ENCODE measurements around the gene HOXC5.
A peak's percentile ranks its signal among the peaks of the same experiment; 100 is the strongest.

HOXC5 gene

DNA sequence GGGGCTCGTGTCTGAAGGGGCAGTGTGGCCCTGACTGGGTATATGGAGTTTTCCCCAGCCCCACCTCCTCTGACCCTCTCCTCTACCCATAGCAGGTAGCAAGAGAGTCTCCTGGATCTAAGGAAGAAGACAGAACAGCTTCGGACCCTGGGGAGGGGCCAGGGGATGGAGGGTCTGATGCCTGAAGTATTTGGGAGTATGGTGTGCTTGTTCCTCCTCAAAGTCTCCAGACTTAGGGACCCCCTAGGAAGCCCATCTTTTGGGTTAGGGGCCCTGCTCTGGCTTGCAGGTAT is 24.6 kb upstream of the HOXC5 start:
- no peak for DNase-seq

DNA sequence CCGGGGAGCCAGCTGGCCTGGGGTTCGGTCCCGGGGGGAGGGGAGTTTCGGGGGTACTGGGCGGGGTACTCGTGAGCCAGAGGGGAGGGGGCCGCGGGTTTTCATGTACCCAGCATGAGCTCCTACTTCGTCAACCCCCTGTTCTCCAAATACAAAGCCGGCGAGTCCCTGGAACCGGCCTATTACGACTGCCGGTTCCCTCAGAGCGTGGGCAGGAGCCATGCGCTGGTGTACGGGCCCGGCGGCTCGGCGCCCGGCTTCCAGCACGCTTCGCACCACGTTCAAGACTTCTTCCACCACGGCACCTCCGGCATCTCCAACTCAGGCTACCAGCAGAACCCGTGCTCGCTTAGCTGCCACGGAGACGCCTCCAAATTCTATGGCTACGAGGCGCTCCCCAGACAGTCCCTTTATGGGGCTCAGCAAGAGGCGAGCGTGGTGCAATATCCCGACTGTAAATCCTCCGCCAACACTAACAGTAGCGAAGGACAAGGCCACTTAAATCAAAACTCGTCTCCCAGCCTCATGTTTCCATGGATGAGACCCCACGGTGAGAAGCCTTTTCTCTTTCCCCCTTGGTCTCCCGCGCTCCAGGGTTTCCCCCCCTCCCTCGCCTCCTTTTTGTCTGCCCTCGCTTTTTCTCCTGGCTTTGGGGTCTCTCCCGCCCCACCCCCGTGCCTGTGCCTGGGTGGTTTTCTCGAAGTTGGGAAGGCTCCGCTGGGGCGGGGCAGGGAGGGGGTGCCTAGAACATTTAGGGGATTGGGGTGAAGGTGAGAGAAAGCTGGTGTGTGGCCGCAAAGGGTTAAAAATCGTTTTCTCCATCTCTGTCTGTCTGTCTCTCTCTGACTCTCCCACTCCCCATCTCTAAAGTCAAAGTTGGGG is 23.4 kb upstream of the HOXC5 start:
- no peak for DNase-seq

DNA sequence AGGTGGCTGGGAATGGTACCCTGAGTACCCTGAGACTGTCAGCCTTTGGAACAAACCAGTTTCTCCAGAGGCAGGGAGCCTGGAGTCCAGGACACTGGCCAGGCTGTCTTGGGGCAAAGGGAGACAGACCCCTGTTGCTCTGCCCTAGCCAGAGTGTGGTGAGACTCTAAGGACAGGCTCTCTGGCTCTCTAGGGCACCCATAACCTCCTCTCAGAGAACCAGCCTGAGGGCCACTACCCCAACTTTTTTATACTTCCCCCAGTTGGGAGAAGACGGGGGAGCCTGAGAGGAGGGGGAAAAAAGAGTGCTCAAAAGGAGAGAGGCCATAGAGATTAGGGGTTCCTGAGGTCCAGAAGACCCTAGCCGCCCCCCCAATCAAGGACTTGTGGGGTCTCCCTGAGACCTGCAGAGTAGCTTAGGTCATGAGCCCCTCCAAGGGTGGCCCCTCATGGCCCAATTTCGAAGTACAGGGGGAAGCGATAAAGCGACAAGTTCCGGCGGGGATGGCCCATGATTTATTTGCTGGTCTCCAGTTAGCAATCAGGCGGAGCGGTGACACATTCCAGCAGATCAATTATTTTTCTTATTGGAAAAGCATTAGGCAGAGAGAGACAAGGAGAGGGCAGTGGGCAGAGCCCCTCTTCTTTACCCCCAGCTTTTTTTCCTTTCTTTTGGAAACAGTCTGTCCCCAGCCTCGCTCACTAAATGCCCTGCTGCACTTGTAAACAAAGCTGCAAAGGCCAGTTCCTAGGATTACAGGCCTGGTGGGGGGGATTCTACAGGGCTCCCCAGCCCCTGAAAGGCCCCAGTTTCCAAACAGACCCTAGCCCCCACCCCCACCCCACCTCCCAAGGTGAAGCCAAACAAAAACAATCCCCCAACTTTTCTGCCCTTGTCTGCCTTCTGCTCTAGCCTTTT is 22.5 kb upstream of the HOXC5 start:
- DNase-seq = no peak

DNA sequence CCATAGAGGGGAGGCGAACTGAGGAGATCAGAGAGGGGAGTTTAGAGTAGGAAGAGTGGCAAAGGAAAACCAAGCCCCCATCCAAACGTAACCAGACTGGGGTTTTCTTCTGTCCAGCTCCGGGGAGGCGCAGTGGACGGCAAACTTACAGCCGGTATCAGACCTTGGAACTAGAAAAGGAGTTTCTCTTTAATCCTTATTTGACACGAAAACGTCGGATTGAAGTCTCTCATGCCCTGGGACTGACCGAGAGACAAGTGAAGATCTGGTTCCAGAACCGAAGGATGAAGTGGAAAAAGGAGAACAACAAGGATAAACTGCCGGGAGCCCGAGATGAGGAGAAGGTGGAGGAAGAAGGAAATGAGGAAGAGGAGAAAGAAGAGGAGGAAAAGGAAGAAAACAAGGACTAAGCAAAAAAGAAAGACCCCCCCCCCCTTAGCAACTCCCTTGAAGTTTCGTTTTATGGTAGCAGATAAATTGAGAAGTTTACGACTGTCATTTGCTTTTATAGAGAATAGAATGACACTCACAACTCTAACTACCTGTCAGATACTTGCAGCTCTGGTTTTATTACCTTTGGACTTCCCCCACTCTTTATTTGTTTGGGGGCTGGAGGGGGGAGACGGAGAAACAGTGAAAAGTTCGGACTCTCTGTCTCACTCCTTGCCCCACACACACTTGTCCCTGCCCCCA is 21.7 kb upstream of the HOXC5 start:
- no peak for DNase-seq

DNA sequence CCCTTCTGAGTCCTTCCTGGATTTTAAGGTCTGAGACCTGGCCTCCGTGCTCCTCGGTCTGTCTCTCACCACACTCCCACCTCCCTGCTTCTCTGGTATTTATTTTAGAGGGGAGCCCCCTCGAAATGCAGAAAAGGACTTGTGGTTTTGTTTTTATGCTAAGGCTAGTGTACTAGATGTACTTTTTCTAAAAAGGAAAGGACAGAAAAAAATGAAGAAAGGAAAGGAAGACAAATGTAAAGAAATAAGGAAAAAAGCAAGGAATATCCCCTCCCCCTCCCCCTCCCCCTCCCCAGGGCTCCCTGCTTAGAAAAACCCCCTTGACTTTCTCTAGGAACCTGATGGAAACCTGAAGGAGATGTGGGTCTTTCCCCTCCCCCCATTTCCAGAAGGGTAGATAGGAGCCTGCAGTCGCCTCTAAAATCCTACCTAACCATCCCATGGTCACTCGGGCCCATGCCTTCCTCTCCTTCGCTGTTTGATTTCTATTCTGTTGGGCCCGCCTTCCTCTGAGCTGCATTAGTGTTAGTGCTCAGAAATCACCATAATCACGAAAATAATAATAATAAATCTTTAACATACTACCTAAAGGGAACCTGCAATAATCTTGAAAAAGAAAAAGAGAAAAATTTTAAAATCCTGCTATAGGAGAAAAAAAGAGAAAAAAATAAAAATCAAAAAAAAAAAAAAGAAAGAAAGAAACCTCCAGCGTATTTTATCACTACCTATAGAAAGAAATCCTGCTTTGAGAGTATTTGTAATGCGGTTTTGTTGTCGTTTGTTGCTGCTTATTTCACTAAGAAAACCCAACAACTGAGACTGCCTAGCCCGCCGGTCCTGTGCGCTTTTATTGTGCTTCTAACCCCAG is 21.0 kb upstream of the HOXC5 start:
- DNase-seq = no peak

DNA sequence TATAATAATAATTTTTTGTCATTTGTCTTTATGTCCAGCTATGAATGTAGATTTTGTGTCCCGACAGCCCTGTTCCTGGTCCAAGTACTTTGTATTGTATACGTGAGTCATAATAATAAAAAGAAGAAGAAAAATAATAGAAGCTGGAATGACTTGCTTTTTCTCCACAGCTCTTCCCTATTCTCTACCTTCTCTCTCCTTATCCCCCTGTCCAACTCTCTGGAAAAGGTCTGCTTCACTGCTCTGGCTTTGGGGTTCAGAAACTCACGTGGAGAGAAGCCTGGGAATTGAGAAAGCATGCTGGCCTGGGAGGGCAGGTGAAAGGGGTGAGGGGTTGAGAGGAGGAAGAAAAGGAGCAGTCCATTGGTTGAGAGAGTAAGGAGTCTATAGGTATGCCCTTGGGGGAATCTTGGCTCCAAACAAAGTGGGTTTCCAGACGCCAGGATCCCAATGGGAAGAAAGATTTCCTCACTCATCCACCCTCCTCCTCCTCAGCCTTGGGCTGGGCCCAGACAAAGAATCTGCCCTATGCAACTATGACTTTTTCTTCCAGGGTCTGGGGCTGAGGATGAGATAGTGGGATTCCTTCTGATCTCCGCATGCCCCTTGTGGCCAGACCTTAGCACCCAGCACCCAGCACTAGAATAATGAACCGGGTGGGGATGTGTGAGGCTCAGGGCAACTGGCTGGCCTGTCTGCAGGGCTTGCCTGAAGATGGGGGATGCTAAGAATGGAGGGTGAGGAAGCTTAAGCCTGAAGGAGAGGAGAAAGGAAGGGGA is 20.0 kb upstream of the HOXC5 start:
- no peak for DNase-seq

DNA sequence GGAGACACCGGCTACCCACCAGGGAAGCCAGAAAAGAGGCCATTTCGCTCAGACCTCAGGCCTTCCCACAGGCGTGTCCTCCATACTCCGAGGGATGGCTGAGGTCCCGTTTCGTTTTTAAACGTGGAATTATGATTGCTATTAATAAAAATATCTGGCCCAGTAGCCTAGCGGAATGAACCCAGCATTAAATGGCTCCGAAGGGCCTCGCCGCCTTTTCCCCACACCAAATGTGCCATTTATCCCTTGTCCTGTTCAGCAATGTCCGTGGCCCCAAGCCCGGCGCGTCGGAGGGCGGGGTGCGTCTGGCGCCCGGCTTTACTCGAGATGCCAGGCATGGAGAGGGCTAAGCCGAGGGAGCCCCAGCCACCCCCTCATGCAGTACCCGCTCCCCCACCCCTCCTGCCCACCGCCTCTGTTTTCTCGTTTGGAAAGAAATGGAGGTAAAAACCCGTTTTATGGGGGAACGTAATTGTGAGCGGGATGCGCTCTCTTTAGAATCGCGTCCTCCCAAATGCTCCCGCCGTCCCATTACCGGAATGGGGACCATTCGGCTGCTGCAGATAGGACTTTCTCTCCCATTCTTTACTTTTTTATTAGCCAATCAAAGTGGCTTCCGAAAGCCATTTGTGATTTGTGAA is 18.4 kb upstream of the HOXC5 start:
- no peak for DNase-seq

DNA sequence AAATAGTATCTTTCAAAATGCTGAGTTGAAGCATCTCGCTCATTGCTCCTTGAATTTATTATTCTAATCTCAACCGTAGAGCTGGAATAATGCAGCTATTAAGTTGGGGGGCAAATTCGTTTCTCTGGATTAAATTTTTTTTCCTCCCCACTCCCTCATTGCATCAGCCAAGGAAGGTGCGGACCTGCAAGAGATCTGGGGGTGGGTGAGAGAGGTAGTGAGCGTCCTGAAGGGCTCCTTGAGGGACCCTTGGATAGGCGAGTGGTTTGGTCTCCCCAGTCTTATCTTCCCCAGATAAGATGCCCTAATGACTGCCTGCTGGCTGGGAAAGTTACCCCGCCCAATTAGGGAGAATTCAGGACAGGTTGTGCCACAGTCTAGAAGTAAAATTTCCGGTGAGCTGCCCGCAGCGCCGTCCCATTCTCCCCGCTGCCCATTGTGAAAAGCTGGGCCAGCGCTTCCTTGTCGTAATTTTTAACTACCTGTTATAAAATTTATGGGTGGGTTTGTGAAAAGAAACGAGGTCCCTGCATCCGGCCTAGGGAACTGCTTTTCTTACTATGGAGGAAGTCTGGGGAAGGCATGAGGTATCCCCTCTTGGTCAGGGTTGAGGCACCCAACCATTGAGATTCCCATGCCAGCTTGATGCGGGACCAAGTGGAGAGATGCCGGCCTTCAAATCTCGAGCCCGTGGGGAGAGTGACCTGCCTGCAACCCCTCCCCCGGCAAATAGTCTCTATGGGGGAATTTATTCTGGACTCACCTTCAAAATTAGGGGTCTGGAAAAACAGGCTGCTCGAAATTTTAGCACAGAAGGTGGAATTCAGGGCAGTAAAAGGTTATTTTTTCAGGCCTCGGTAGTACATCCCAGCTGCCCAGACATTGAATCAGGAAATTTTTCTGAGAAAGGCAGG is 17.6 kb upstream of the HOXC5 start:
- no peak for DNase-seq

DNA sequence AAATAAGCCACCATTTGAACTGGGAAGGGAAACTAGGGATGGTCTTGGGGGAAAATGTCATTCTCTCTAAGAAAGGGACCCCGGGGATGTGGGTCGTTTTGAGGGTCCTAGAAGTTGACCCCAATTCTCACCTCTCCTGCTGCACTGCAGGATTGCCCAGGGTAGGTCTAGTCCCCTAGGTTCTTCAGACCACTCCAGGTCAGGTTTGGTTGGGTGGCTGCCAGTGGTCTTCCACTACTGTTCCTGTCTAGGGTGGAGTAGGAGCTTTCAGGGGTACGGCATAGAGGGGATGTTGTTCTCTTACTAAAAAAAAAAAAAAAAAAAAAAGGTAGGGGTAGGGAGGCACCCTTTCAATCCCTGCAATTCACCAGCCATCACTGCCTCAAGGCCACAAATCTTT is 16.8 kb upstream of the HOXC5 start:
- no peak for DNase-seq

DNA sequence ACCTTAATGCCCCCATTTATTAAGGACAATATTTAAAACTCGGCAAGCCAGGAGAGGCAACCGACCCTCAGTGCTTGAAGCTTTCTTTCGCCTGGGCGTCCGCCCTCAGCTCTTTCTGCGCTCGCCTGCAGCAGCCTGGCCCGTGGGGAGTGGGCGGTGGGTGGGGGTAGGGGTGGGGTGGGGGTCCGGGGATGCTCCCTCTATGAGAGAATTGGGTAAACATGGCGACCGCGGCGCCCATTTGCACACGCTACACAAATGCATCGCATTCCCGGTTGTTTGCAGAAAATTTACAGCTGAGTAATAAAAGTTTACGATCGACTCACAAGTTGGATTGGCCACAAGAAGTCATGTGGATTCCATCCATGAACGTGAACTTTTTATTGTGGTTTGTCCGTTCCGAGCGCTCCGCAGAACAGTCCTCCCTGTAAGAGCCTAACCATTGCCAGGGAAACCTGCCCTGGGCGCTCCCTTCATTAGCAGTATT is 16.3 kb upstream of the HOXC5 start:
- DNase-seq = peak; percentile 56

DNA sequence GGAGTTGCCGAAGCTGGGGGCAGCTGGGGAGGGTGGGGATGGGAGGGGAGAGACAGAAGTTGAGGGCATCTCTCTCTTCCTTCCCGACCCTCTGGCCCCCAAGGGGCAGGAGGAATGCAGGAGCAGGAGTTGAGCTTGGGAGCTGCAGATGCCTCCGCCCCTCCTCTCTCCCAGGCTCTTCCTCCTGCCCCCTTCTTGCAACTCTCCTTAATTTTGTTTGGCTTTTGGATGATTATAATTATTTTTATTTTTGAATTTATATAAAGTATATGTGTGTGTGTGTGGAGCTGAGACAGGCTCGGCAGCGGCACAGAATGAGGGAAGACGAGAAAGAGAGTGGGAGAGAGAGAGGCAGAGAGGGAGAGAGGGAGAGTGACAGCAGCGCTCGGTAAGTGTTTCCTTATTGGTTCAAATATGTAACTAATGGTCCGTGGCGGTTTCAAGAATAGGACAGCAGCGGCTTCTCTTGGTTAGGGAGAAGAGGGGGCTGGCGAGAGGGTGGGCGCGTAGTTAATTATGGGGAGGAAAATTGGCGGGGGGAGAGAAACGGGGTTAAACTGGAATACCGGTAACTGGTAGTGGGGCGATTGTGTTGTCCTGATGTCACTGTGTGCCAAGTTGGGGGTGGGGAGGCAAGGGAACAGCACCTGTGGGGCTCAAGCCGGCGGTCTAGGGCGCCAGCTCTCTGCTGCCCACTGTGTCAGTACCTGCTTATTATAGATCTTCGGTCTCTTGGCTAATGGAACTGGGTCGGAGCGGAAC is 15.6 kb upstream of the HOXC5 start:
- DNase-seq = peak; percentile 58

DNA sequence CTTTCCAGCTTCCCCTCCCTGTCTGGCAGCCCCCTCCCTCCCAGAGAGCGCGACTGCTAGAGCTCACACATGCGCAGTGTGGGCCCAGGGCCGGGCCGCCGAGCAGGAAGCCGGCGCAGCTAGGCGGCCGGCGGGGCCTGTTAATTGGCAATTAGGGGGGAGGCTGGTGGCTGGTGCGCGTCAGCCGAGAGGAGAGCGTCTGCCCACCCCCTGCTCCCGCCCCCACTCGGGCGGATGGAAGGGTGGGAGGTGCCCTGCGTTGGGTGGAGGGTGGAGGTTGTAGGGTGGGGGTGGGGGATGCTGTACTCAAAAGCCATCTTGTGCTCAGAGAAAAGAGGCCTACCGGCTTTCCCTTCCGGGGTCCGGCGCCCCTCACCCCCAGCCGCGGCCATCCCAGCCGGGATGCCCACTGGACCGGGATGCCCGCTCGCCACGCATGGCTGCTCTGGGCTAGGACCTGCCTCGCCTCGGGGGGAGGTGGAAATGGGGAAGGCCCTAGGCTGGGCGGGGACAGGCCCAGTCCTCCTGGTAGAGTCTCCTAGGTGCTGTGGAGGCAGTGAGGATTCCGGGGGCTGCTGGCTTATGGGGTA is 14.9 kb upstream of the HOXC5 start:
- DNase-seq = peak; percentile 71

DNA sequence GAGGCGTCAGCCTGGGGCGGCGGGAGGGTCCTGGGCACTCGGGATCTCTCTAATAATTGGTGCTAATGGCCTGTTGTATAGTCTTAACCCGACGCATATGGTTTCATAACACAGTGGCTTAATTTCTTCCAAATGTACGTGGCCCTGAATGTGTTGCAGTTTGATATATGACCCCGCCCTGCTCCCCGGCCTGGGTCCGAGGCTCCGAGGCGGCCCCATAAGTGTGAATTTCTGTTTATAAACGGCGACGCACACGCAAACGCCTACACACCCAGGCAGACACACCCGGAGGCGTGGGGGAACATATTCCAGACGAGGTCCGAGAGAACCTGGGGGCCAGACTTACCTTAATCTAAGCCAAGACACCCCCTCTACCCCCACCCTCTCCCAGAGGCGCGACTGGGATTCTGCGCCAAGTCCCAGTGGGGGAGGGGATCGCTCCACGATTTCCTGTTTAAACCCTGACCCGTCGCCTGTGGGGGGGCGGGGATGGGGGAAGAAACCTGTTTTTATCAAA is 14.3 kb upstream of the HOXC5 start:
- DNase-seq = no peak

DNA sequence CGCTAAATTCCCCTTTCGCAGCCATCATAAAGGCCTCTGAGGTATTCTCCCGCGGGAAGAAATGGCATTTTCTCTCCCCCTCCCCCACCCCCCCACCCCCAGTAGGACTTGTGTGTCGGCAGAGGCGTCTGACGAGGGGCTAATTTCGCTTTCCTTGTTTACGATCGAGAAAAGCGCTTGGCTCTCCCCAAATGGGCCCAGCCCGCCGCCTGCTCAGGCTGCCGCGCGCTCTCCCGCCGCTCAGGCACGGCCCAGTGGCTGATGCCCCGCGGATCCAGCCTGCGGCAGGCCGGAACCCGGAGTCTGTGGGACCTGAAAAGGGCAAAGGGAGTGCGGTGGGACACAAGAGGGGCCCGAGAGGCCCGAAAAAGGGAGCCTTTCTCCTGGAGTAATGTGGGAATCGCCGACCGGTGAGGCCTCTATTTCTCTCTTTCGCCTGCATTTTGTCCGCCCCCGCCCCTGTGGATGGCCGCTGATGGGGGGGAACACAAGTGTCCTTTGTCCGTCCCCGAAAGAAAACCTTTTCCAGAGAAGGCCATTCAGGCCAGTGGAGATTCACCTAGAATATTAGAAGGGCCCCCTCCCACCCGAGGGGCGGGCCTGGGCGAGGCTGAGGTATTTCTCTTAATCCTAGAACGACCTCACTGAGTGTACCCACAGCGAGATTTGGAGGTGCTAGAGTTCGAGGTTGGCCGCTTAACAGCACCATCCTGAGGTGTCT is 13.6 kb upstream of the HOXC5 start:
- DNase-seq = no peak

DNA sequence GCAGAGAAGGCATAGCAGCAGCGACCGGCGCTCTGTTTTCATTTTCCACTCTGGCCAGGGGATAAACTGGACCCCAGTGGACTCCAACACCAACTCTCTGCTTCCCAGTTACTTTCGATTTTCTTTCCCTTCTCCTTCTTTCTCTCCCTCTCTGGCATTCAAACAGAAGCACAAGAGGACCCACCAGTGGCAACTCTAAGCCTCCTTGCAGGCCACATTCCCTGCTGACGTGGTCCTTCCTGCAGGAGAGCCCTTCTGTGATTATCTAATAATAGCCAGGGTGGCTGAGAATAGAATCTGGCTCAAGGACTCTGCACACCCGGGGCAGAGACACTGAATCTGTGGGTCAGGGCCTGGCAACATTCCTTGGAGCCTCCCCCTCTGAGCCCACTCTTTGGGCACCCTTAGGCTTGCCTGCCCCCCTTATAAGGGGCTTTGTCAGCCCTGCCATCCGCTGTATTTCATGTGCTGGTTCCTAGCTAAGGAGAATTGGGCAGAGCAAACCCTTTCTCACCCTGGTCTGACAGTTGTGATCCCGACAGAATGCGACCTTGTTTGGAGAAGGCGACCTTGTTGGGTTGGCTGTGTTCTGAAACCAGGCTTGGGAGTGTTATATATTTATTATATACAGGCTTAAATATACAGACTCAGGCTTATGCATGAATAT is 12.8 kb upstream of the HOXC5 start:
- no peak for DNase-seq

DNA sequence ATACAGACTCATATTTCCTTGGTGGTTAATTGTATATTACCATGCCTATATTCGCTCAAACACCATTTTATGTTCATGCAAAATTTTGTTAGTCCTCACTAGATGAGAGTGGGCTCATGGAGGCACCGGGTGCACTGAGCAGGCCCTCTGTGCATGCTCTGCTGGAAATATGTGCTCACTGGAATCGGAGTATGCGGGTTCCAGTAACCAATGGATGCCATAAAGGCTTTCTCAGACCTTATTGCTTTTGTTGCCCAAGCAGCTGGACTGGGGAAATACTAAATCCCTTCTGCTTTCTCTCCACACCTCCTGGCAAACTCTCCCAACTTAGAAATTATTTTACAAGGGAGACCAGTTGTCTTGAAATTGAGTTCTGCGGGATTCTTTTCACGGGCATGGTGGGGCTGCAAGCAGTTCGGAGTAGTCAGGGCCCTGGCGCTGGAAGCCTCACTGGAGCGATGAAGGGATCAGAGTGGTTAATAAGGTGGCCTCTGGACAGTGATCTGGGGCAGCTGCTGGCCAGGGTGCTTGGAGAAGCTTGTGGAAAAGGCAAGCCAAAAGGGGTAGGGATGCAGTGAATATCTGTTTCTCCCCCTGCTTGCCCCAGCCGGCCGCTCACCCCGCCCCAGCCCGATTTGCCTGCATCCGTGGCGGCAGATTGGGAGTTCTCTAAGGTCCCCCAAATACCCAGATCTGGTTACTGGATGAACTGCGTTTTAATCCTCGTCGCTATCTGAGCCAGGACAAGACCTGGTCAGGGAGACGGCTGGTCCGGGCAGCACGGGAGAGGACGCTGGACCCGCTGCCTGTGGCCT is 12.1 kb upstream of the HOXC5 start:
- DNase-seq = no peak
